Activated CD8-positive, alpha-beta memory T cell treated with anti-CD3 and anti-CD28 coated beads for 48 hours (primary cell): ENCODE measurements around the gene LILRA5.
"Not testable (repeated sequence)": the region's sequence is repeated elsewhere in the genome, so short reads cannot be mapped to it uniquely, and the experiment has no call there.

Experiments
- DNase-seq, 3 experiments: peaks; one replicate each; pipeline ENCODE4 v3.0.0-alpha.2; 2020; ENCODE audit warnings: low read depth in 2 of 3, low spot score in 2 of 3

LILRA5 gene

DNA sequence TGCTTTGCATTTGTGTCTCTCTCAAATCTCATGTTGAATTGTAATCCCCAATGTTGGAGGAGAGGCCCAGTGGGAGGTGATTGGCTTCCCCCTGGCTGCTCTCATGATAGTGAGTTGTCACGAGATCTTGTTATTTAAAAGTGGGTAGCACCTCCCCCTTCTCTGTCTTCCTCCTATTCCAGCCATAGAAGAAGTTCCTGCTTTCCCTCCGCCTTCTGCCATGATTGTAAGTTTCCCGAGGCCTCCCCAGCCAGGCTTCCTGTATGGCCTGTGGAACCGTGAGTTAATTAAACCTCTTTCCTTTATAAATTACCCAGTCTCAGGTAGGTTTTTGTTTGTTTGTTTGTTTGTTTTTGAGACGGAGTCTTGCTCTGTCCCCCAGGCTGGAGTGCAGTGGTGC, 22.2 kb upstream of the LILRA5 start:
- no peak for DNase-seq

GRCh38 chr19:54333586-54334298, 20.8 kb upstream of the LILRA5 start:
- DNase-seq, result no peak

DNA sequence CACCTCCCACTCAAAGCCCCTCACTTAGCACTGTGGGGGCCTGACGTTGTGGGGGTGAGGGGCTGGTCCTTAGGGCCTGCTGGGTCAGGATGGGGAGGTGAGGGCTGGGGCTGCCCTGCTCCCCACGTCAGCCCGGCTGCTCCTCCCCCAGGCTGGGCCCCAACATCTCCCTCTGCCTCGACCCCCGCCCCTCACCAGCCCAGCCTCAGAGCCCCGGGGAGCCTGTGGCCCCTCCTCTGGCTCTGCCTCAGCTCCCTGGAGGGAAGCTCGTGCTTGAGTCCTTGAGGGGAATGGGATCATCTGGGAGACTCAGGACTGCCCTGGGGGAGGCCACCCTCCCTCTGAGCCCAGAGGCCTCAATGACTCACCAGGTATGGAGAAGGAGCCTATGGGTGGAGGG, 19.2 kb upstream of the LILRA5 start:
- DNase-seq, result no peak

GRCh38 chr19:54331626-54332025, 18.7 kb upstream of the LILRA5 start:
- no peak for DNase-seq

DNA sequence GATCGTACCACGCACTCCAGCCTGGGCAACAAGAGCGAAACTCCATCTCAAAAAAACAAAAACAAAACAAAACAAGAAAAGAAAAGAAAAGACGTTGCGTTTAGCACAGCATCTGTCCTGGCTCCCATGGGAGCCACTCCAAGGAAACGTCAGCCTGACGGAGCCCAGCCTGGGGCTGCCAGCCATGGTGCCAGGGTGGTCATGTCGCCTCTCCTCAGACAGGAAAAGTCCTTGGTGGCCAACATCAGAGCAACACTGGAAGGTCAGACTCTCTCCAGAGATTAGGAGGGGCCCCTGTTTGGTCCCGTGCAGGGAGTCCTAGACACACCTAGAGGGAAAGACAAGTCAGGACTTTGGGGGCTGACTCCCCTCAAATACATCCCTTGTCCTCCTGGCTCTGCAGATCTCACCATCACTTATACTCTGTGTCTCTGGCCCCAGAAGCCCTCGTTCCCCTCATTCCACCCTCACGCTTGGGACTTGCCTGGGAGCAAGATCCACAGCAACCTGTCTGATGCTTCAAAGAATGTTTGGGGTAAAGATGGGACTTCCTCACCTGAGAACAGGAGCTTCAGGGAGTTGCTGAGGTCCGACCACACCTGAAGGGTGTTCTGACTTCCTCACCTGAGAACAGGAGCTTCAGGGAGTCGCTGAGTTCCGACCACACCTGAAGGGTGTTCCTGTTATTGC, 16.7 kb upstream of the LILRA5 start:
- DNase-seq, result no peak

DNA sequence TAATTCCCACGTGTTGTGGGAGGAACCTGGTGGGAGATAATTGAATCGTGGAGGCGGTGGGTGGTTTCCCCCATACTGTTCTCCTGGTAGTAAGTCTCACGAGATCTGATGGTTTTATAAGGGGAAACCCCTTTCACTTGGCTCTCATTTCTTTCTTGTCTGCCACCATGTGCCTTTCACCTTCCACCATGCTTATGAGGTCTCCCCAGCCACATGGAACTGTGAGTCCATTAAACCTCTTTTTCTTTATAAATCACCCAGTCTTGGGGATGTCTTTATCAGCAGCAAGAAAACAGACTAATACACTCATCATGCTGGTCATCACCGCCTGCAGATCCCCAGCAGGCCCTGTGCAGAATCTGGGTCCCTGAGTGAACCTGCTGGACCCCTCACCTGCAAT, 15.8 kb upstream of the LILRA5 start:
- not testable (repeated sequence) for DNase-seq

DNA sequence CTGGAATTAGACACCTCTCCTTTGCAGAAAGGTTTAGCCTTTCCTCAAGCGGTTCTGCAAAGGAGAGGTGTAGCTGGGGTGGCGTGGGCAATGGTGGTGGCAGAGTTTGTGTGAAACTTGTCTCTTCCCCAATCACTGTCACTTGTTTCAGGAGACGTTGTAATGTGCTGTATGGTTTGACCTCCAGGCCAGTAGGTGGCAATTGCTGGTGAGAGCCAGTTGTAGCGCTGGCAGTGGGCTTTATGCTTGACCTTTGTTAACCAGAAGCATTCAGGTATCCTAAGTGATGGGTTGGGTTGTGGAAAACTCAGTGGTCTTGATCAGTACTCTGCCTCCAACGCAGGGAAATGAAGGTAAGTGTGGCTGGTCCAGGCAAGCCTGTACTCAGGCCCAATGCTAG, 12.7 kb upstream of the LILRA5 start:
- DNase-seq, result no peak

- no peak for DNase-seq
Measured at GRCh38 chr19:54325194-54325621, 12.2 kb upstream of the LILRA5 start.

DNA sequence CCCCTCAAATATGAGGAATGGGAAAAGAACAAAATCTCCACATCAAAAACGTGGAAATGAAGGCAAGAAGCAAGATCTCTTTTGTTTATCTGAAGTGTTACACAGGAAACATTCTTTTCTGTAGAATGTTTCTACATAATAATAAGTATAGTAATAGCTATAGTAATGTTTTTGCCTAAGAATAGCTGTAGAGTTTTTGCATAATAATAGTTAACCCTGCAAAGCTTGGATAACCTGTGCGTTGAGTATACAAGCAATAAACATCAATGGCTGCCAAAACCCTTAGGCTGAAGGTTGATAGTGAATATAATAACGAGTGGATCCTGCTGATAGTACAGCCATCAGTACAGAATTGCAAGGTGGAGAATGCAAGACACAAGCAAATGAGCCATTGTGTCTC, 11.1 kb upstream of the LILRA5 start:
- no peak for DNase-seq

DNA sequence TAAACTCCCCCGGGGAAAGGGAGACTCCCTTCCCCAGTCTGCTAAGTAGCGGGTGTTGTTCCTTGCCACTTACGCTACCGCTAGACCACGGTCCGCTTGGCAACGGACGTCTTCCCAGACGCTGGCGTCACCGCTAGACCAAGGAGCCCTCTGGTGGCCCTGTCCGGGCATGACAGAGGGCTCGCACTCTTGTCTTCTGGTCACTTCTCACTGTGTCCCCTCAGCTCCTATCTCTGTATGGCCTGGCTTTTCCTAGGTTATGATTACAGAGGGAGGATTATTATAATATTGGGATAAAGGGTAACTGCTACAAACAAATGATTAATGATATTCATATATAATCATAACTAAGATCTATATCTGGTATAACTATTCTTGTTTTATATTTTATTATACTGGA, 10.0 kb upstream of the LILRA5 start:
- DNase-seq, result not testable (repeated sequence)

- not testable (repeated sequence) for DNase-seq
Measured at GRCh38 chr19:54322295-54322694, 9.3 kb upstream of the LILRA5 start.

DNA sequence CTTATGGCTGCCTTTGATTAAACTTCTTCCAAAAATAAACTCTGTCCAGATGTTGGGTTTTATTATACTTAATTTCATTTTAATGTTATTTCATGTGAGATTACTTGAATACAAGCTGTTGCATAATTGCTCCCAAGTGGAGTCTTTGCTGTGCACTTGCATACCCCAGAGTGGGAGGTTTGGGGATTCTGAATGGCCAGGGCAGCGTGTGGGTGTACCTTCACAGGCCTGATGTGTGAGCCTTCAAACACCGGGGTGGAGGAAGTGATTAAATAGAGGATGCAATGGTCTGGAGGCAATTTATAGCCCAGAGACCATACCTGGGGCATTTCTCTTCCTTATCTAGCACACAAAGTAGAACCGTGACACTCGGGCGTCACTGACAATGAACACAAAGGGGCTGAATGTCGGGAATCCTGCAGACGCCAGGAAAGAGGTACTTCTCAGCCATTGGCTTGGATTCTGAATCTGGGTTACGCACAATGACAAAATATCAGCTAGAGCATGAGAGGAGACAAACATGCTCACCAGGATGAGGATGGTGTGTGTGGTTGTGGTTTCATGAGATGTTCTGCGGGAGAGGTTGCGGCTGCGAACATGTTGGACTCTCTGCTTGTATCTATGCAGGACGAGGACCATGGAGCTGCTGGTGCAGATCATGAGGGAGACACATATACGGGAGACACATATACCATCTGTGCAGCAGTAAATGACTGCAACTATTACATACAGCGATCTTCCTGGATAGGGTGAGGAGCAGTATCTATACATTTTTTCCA, 7.1 kb upstream of the LILRA5 start:
- no peak for DNase-seq

- DNase-seq, result no peak
Measured at GRCh38 chr19:54319049-54319448, 6.1 kb upstream of the LILRA5 start.

DNA sequence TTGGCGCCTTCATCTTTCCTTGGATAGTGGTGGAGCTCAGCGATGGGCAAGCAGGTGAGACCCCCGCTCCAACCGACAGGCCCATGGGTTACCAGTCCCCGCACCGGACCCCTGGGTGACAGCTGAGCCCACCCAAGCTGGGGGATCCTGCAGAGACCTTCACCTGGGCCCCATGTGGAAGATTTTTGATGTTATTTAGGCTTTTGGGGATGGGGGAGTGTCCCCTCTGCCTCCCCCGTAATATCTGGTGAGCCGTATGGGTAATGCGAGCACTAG, 4.9 kb upstream of the LILRA5 start:
- DNase-seq, result no peak

DNA sequence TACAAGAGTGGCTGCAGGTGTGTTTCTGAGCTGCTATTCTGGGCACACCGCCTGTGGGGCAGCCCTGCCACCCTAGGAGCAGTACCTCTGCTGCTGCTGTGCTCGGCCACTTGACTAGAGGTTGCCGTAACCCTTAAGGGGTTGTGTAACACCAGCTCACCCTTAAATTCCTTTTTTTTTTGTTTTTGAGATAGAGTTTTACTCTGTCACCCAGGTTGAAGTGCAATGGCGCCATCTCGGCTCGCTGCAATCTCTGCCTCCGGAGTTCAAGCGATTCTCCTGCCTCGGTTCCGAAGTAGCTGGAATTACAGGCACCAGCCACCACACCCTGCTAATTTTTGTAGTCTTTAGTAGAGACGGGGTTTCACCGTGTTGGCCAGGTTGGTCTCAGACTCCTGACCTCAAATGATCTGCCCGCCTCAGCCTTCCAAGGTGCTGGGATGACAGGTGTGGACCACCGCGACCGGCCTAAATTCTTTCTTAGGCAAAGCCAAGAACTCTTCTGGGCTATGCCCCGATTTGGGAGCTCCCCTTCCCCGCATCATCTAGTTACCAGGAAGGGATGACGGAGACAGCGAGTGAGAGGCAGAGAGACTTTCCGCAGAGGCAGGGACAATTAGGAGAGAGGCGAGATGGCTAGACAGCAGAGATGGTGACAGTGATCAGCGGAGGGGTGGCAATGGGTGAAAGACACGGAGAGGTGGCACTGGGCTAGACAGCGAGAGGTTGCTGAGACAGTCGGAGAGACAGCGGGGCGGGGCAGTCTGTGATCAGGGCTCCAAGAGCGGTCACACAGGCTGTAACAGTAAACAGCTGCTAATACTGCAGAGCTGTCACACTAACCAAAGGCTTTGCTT, 4.4 kb upstream of the LILRA5 start:
- no peak for DNase-seq

DNA sequence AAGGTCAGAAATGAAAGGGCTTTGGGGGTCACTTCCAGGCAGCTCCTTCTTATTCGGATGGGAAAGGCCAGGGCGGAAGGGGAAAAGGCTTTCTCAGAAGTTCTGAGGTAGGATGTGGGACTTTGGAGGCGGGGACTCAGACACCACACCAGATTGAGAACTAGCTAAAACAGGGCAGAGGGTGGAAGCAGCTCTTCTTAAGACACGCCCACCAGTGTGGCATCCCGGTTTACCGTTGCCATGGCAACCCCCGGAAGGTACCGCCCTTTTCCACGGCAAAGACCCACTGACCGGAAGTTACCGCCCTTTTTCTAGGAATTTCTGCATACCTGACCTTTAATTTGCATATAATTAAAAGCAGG, 3.8 kb upstream of the LILRA5 start:
- no peak for DNase-seq

- DNase-seq, result no peak
Measured at GRCh38 chr19:54315956-54316355, 3.0 kb upstream of the LILRA5 start.

GRCh38 chr19:54312011-54312410, 955 bp downstream of the LILRA5 start:
- DNase-seq, result no peak

GRCh38 chr19:54311486-54311885, 1.5 kb downstream of the LILRA5 start:
- no peak for DNase-seq

- no peak for DNase-seq
Measured at GRCh38 chr19:54310543-54310942, 2.4 kb downstream of the LILRA5 start.

GRCh38 chr19:54309811-54310210, 3.2 kb downstream of the LILRA5 start:
- DNase-seq, result no peak
